ENCODE measurements around the gene DOCK2.
A peak's percentile ranks its signal among the peaks of the same experiment; 100 is the strongest.
"Not testable (repeated sequence)": the region's sequence is repeated elsewhere in the genome, so short reads cannot be mapped to it uniquely, and the experiment has no call there.

DOCK2 gene

DNA sequence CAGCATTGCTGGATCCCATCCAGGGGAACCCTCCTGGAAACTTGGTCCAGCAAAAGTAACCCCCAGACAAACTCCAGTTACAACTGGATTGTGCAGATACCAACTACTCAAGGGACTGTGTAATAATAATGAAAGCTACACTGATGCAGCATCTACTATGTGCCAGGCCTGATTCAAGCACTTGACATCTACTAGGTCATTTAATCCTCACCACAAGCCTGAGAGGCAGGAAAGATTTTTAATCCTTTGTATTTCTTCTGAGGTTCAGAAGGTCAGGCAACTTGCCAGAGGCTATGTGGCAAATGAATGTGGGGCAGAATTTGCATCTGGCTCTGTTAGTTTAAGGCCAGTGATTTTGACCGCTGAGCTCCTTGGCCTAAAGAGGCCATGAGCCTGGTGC is 439.1 kb downstream of the DOCK2 start:
- DNase-seq: no peak

DNA sequence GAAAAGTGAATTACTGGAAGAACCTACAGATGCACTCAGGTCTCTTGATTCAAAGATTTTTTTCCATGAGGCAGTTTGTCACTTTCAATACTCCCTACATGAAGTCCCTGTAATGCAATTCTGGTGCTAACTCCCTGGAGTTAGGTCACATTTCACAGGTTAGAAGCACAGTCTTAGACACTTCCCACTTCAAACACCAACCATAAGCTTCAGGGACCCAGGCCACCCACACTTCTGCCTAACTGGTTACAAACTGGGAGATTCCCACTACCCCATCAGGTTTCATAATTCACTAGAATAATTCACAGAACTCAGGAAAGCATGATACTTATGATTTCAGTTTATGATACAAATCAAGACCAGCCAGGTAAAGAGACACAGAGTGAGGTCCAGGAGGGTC is 439.7 kb downstream of the DOCK2 start:
- no peak for DNase-seq

DNA sequence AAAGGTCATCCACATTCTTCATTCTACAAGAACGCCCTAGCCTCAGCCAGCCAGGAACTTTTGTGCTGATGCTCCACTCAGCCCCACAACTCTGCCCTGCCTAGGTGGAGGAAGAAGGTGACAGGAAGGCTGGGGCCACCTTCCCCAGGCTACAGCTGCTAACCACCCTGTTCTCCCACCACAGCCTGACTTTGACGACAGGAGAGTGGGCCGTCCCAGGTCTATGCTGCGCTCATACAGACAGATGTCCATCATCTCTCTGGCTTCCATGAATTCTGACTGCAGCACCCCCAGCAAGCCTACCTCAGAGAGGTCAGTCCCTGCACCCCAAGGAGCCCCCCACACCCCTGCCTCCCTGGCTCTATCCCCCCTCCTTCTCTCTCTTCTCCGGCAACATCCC is 440.5 kb downstream of the DOCK2 start:
- no peak for DNase-seq

DNA sequence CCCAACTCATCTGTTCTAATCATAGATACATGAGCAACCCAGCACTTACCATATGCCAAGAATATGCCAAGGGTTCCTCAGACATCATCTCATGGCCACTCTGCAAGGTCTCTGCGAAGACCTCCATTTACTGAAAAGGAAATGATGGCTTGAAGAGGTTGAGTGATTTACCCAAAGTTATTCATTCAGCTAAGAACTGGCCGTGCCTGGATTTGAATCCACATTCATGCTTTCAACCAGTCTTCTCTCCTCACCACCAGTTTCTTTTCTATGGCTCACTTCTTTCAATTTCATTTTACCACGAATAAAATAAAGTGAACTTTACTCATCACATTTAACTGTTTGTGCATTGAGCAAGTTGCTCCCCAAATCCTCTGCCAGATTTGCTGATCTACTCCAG is 441.4 kb downstream of the DOCK2 start:
- no peak for DNase-seq

DNA sequence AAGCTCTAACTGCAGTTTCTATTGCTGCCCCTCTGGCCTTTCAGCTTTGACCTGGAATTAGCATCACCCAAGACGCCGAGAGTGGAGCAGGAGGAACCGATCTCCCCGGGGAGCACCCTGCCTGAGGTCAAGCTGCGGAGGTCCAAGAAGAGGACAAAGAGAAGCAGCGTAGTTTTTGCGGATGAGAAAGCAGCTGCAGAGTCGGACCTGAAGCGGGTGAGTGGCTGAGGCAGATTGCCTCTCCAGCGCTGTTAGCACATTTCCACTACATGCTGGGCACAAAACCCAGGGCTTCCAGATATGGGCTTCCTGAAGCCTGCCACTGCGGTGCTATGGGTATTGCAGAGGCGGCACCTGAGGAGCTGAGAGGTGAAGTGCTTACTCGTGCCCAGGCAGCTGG is 441.9 kb downstream of the DOCK2 start:
- no peak for DNase-seq

DNA sequence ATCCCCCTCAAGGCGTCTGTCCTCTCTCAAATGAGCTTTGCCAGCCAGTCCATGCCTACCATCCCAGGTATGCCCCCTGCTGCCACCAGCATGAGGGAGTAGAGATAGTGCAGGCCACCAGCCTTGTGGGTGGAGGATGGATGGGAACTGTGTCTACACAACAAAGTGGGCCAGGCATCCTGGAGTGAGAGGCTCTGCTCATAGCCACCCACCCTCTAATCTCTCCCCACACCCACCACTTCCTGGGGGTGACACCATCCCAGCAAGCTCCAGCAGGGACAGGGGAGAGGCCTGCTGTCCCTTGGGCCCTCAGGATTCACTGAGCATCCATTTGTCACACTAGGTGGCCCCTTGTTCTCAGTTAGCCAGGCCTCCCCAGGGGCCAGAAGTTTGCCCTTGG is 443.1 kb downstream of the DOCK2 start:
- DNase-seq: no peak

DNA sequence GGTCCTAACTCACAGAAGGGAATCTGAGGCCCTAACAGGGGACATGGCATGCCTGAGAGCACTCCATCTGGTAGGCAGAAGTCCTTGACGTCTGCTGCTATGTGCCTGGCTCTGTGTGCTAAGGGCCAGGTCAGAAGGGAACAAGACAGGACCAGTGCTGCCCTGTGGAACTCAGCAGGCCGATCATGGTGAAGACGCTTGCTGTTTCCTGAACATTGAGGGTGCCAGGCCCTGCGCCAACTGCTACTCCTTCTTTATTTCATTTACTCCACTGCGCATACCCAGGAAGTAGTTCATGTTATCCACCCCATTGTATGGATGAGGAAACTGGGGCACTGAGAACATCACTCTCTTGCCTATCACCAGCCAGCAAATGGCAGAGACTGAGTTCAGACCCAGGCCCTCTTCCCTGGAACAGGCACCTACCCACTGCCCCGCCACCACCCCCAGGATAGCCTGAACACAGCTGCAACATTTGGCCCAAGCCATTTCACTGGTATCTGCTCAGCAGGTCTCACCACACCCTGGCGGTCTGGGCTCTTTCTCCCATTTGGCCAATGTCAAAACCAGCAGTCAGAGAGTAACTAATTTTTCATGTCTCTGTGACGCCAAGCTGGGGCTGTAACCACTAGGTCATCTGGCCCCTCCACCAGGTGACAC is 443.8 kb downstream of the DOCK2 start:
- no peak for DNase-seq

DNA sequence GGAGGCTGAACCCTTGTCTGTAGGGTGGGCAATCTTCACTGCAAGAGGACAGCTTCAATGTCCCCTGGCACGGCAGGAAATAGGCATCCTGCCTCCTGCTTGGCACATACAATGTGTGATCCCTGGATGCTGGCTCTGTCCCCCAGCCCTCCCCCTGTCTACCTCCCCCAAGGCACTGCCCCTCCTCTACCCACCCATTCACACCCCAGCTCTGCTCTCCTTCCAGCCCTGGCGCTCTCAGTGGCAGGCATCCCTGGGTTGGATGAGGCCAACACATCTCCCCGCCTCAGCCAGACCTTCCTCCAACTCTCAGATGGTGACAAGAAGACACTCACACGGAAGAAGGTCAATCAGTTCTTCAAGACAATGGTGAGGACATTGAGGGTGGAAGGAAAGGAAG is 444.5 kb downstream of the DOCK2 start:
- no peak for DNase-seq

DNA sequence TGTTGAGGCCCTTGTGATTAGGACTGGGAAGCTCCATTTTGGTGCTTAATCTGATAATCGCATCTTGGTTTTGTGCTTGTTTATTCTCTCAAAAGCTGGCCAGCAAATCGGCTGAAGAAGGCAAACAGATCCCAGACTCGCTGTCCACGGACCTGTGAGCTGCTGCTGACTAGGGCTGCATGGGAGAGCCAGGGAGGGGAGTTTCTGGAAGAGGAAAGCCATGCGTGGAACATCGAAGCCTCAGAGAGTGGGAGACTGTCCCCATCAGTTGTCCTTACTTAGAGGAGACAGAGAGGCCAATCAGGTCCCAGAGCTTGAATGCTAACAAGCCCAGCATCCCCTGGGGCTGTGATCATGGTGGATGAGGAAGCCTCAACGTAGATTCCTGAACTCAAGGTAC is 445.6 kb downstream of the DOCK2 start:
- DNase-seq: no peak

DNA sequence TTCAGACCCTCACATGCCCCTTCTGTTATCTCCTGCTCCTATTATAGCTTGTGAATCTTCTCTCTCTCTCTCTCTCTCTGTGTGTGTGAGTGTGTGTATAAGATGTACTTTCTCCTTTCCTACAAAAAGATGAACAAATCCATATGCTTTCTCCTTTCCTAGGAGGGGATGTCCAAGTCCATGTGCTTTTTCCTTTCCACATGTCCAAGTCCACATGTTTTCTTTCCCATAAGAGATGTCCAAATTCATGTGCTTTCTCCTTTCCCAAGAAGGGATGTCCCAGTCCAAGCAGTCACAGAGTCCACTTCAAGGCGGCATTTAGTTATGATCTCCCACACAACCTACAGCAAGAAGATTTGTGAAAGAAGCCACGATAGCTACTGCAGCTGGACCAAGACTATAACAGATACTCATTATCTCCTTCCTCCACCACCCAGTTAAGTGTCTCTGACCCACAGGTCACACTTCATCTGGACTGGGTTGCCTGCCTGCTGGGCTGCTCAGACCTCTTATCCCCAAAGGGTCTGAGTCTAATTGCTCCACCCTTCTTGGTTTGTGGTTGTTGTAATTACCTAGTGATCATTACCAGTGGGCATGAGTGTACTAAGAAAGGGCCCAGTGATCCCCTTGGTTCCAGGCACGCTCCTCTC is 450.2 kb downstream of the DOCK2 start:
- DNase-seq: no peak

DNA sequence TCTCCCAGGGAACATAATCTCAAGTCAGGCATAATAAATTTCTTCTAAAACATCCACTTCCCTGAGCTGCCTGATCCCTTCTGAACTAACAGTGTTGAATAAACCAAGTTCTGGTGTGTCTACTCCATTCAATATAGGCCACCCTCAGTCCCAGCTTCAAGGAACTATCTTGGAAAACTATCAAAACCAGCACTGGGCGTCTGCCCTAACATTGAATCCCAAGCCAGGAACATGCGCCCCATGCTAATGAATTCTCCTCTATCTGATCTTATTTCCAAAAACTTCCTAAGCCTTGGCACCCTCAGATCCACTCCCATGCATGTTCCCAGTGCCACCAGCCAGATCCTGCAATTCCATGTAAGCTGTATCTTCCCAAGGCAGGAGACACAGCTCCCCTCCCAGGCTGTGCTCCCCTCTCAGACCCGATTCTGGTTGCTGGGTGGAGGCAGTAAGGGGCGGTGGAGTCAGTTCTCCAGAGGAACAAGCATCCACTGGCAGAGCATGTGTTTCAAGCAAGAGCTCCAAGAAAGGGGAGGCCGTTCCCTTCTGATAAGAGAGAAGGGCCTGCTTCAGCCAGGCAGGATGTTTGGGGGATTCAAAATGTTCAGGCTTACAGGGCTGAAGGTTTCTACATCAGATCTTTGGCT is 455.5 kb downstream of the DOCK2 start:
- DNase-seq: no peak

DNA sequence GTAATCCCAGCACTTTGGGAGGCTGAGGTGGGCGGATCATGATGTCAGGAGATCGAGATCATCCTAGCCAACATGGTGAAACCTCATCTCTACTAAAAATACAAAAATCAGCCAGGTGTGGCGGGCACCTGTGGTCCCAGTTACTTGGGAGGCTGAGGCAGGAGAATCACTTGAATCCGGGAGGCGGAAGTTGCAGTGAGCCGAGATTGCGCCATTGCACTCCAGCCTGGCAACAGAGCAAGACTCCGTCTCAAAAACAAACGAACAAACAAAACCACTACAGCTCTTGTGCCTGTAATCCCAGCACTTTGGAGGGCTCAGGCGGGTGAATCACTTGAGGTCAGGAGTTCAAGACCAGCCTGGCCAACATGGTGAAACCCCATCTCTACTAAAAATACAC is 457.3 kb downstream of the DOCK2 start:
- DNase-seq: not testable (repeated sequence)

DNA sequence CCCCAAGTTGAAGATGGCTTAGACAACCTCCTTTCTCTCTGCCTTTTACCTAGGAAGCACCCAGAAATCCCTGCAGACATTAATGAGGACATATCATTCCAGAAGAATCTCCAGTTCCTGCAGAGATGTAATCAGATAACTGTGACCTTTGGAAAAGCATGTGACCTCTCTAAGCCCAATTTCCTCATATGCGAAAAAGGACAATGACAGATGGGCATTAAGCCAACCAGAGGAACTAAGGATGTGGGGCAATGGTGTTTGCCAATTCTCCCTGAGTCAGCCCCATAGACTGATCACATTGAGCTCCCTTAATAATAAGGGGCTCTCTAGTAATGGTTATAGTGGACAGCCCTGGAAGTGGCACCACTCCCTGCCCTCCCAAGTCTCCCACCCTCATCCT is 458.6 kb downstream of the DOCK2 start:
- DNase-seq: no peak

DNA sequence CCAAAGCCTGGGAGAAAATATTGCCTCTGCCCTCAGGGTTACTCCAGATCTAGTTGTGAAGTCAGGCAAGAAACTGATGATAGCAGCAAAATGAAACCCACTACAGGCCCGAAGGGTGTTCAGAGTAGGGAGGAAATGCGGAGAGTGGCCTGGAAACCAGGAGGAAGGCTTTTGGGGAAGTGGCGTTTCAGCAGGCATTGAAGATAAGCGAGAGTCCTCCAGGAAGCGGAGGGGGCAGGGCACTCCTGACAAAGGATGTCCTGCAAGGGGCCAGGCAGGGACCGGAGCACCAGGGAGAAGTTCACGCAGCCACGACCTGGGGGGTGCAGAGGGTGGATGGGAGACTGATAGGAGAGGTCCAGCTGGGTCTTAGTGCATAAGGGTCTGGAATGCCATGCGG is 460.9 kb downstream of the DOCK2 start:
- DNase-seq: no peak

DNA sequence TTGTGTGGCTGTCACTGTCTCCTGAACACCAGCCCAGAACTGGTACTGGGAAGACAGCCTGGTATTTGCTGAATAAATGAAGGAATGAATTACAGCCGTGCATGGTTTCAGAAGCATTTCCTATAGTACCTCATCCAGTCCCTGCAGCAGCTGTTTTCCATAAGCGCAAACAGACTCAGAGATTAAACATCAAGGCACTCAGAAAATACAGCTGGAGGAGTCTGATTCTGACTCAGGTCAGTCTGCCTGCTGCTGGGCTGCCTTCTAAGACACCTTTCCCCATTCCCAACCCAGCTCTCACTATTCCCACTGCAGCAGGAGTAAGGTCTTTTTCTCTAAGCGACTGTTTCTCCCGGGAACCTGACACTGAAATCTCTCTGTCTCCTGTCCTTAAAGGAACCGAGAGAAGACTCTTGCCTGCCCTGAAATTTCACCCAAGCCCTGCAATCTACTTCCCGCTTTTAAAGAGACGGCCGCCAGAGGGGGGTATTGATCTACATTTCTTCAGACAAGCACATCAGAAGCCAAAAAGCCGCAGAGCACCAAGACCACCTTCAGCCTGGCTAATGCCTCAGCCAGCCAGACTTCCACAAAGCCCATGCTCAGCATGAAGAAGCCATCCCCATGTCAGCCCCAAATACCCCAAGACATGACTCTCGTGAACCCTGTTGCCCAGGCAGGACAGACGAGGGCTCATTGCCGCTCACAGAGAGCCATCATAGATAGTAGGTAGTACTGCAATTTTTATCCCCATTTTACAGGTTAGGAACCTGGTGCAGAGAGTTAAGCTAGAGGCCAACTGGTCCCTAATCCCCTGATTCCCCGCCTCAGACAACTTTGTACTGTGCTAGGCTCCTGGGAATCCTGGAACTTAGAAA is 463.2 kb downstream of the DOCK2 start:
- DNase-seq: peak; percentile 73

DNA sequence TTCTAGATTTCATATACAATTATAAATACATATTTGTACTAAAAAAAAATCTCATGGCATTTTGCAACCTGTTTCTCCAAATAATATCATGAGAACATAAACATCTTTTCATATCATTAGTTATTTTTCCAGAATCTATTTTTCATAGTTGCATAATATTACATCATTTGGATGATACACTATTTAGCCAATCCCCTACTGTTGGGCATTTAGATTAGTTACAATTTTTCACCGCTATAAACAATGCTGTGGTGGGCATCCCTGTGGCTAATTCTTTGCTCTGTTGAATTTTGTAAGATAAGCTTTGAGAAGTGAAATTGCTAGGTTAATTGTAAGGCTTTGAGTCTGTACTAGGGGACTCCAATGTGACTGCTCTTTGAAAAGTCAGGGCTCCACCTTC is 466.4 kb downstream of the DOCK2 start:
- DNase-seq: no peak

DNA sequence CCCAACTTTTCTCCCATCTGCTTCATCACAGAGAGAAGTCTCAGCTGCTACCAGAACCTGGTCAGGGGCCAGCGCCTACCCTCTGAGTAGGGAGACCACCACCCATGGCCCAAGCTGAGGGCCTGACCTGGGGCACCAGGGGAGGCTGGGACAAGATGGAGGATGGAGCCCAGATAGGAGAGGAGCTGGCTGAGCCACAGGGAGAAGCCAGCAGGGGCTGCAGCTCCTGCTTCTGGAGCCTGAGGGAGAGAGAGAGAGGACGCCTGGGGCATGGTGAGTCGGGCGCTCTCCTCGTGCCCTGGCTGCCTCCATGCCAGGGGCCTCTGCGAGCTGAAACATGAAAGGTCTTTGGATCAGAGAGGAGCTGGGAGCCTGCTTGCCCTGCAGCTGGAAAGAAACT is 467.2 kb downstream of the DOCK2 start:
- DNase-seq: no peak

DNA sequence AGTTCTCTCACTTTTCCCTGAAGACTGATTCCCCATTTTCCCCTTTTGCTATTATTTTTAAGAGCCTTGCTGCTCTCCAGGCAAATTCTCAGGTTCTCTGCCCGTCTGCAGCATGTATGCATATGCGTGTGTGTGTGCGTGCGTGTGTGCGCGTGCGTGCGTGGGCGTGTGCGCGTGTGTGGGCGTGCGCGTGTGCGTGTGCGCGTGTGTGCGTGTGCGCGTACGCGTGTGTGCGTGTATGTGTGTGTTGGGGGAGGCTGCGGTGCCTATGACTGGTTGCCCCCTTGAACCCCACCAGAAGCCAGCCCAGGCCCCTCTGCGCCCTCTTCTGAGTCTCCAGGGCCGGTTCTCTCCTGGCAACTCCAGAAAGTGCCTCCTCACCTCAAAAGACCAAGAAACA is 467.6 kb downstream of the DOCK2 start:
- no peak for DNase-seq

DNA sequence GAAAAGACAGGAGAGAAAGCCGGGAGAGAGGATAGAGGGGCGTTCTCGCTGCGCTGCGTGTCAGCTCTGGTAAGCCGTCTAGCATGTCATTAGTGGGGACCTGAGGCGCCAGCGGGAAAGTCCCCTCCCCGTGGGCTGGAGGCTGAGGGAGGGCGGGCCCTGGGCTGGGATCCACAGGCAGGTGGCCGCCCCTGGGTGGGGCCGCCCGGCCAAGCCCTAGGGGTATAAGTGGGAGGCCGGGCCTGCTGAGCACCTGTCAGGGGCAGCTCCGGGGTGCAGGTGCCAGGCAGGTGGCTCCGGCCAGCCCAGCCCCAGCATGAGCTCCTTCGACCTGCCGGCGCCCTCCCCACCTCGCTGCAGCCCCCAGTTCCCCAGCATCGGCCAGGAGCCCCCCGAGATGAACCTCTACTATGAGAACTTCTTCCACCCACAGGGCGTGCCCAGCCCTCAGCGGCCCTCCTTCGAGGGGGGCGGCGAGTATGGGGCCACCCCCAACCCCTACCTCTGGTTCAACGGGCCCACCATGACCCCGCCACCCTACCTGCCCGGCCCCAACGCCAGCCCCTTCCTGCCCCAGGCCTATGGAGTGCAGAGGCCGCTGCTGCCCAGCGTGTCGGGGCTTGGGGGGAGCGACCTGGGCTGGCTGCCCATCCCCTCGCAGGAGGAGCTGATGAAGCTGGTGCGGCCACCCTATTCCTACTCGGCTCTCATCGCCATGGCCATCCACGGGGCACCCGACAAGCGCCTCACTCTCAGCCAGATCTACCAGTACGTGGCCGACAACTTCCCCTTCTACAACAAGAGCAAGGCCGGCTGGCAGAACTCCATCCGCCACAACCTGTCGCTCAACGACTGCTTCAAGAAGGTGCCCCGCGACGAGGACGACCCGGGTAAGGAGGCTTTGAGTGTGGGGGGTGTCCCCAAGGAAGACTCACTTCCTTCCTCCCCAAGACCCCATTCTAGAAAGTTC is 468.9 kb downstream of the DOCK2 start, which contains the start of gene FOXI1:
TSS of gene FOXI1 (plus strand) at position 256 of the 970 bp plus-strand sequence. CDS start at position 317, 61 bp downstream.
- peak; percentile 29 for DNase-seq

DNA sequence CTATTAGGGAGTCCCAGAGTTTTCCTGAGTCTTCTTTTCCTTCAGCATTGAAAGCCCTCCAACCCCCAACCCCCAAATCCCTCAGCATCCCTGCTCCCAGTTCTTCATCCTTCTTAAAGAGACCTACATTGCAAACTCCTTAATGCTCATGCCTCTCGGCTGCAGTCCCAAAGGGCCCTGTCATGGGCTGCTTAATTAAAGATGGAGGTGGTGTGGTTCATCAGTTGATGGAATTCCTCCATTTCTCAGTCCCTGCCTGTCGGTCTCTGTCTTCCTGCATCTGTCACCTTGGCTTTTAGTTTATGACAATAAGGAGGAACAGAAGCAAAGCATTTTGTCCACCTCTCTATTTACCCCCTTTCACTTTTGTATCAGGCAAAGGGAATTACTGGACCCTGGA is 470.6 kb downstream of the DOCK2 start:
- no peak for DNase-seq

DNA sequence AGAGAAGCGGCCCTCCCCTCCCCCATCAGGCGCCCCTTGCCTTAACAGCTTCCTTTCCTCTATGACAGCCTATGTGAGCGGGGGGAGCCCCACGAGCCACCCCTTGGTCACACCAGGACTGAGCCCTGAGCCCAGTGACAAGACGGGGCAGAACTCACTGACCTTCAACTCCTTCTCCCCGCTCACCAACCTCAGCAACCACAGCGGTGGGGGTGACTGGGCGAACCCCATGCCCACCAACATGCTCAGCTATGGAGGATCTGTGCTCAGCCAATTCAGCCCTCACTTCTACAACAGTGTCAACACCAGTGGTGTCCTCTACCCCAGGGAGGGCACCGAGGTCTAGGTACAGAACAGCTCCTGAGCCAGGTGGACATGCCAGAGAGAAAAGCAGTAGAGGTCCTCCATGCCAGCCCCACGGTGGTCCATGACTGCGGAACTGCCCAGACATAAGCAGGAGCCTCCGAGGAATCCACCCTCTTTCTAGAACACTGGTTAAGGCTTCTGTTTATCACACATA is 471.3 kb downstream of the DOCK2 start:
- DNase-seq: no peak

Measured in NCI-H510A treated with DMSO at 0.1 percent for 48 hours (cell line).